Measurements from ENCODE around the gene HHATL.

Gene HHATL

DNA sequence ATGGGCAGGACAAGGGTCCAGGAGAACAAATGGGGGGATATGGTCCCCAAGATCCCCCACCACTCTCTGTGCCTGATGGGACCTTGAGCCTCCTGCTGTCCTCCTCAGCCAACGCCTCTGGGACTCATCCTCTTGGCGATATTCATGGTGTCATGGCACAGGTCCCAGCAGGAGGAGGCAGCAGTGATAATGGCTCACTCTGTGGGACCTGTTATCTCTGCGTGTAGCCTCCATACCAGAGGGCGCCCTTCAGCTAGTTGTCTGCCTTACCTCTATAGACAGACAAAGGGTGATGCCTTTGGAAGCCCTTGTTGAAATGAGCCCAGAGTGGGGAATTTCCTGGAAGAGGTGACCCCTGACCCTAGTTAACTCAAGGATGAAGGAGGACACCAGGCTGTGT, 41.7 kb downstream of the HHATL start:
- WGBS (ENCODE audit: extremely low coverage, insufficient coverage, low lambda C conversion rate) = no CpG with 5 or more reads among the region's 4 CpGs
- Histone ChIP-seq H3K23ac (ENCODE audit: low read length) (no peak overlapping the region), H3K27ac (ENCODE audit: low read depth, low read length) (no peak overlapping the region), H3K4me3 (ENCODE audit: low read length) (no peak overlapping the region), H2AK5ac (ENCODE audit: low read length) (no peak overlapping the region), H3K79me2 (ENCODE audit: control insufficient read depth, insufficient read depth, low read length) (no peaks in the 10 kb centered on the region), H2BK5ac (ENCODE audit: low read length) (no peak overlapping the region), H3K56ac (ENCODE audit: low read length) (no peak overlapping the region), H3K18ac (ENCODE audit: low read length) (no peak overlapping the region), H3K79me1 (ENCODE audit: low read length) (no peaks in the 10 kb centered on the region), H3K4me2 (ENCODE audit: low read length) (no peak overlapping the region), H3K27me3 (ENCODE audit: insufficient read depth, low read length, poor library complexity) (no peaks in the 10 kb centered on the region), H4K8ac (ENCODE audit: low read depth, low read length) (no peak overlapping the region), H3K36me3 (ENCODE audit: control insufficient read depth, insufficient read depth, low read length) (no peaks in the 10 kb centered on the region), H2BK120ac (ENCODE audit: low read depth, low read length) (no peak overlapping the region), H4K5ac (ENCODE audit: low read length) (no peak overlapping the region), H3K9ac (ENCODE audit: low read length) (no peak overlapping the region), H3K4me1 (ENCODE audit: control insufficient read depth, low read depth, low read length) (no peaks in the 10 kb centered on the region), H2BK15ac (replicated peaks; ENCODE audit: low read depth) (no peak overlapping the region), H3K4ac (ENCODE audit: low read depth, low read length) (no peak overlapping the region)
- peak; percentile 70 for DNase-seq

GRCh38 chr3:42660131-42660715, 42.4 kb downstream of the HHATL start:
- no peak overlapping the region for H3K56ac ChIP-seq (ENCODE audit: low read length)
- no CpG with 5 or more reads among the region's 6 CpGs for WGBS (ENCODE audit: extremely low coverage, insufficient coverage, low lambda C conversion rate)
- H3K36me3 ChIP-seq (ENCODE audit: control insufficient read depth, insufficient read depth, low read length) = no peaks in the 10 kb centered on the region
- no peaks in the 10 kb centered on the region for H3K79me1 ChIP-seq (ENCODE audit: low read length)
- no peak overlapping the region for H2AK5ac ChIP-seq (ENCODE audit: low read length)
- no peaks in the 10 kb centered on the region for H3K27me3 ChIP-seq (ENCODE audit: insufficient read depth, low read length, poor library complexity)
- no peak overlapping the region for H3K27ac ChIP-seq (ENCODE audit: low read depth, low read length)
- no peak overlapping the region for H4K8ac ChIP-seq (ENCODE audit: low read depth, low read length)
- no peak overlapping the region for H3K4me2 ChIP-seq (ENCODE audit: low read length)
- DNase-seq = no peak
- H3K23ac ChIP-seq (ENCODE audit: low read length) = no peak overlapping the region
- H2BK120ac ChIP-seq (ENCODE audit: low read depth, low read length) = no peak overlapping the region
- H3K79me2 ChIP-seq (ENCODE audit: control insufficient read depth, insufficient read depth, low read length) = no peaks in the 10 kb centered on the region
- H2BK15ac ChIP-seq (replicated peaks; ENCODE audit: low read depth) = no peak overlapping the region
- H3K4ac ChIP-seq (ENCODE audit: low read depth, low read length) = no peak overlapping the region
- H3K9ac ChIP-seq (ENCODE audit: low read length) = no peak overlapping the region
- H3K18ac ChIP-seq (ENCODE audit: low read length) = no peak overlapping the region
- H3K4me1 ChIP-seq (ENCODE audit: control insufficient read depth, low read depth, low read length) = no peaks in the 10 kb centered on the region
- H3K4me3 ChIP-seq (ENCODE audit: low read length) = no peak overlapping the region
- H2BK5ac ChIP-seq (ENCODE audit: low read length) = no peak overlapping the region
- no peak overlapping the region for H4K5ac ChIP-seq (ENCODE audit: low read length)

GRCh38 chr3:42659451-42660130, 43.0 kb downstream of the HHATL start:
- Histone ChIP-seq H4K8ac (ENCODE audit: low read depth, low read length) (no peak overlapping the region), H3K36me3 (ENCODE audit: control insufficient read depth, insufficient read depth, low read length) (no peaks in the 10 kb centered on the region), H3K4me3 (ENCODE audit: low read length) (no peak overlapping the region), H3K4ac (ENCODE audit: low read depth, low read length) (no peak overlapping the region), H3K23ac (ENCODE audit: low read length) (no peak overlapping the region), H2BK15ac (replicated peaks; ENCODE audit: low read depth) (no peak overlapping the region), H2AK5ac (ENCODE audit: low read length) (no peak overlapping the region), H3K18ac (ENCODE audit: low read length) (no peak overlapping the region), H2BK120ac (ENCODE audit: low read depth, low read length) (no peak overlapping the region), H3K27ac (ENCODE audit: low read depth, low read length) (no peak overlapping the region), H4K5ac (ENCODE audit: low read length) (no peak overlapping the region), H2BK5ac (ENCODE audit: low read length) (no peak overlapping the region), H3K79me1 (ENCODE audit: low read length) (no peaks in the 10 kb centered on the region), H3K27me3 (ENCODE audit: insufficient read depth, low read length, poor library complexity) (no peaks in the 10 kb centered on the region), H3K79me2 (ENCODE audit: control insufficient read depth, insufficient read depth, low read length) (no peaks in the 10 kb centered on the region), H3K9ac (ENCODE audit: low read length) (no peak overlapping the region), H3K4me2 (ENCODE audit: low read length) (no peak overlapping the region), H3K56ac (ENCODE audit: low read length) (no peak overlapping the region), H3K4me1 (ENCODE audit: control insufficient read depth, low read depth, low read length) (no peaks in the 10 kb centered on the region)
- DNase-seq = no peak
- WGBS (ENCODE audit: extremely low coverage, insufficient coverage, low lambda C conversion rate) = no CpG with 5 or more reads among the region's 25 CpGs

GRCh38 chr3:42658771-42659390, 43.7 kb downstream of the HHATL start:
- H3K79me1 ChIP-seq (ENCODE audit: low read length) = no peaks in the 10 kb centered on the region
- no peak overlapping the region for H3K4ac ChIP-seq (ENCODE audit: low read depth, low read length)
- H3K18ac ChIP-seq (ENCODE audit: low read length) = no peak overlapping the region
- H2BK15ac ChIP-seq (replicated peaks; ENCODE audit: low read depth) = no peak overlapping the region
- H3K27ac ChIP-seq (ENCODE audit: low read depth, low read length) = no peak overlapping the region
- no peaks in the 10 kb centered on the region for H3K79me2 ChIP-seq (ENCODE audit: control insufficient read depth, insufficient read depth, low read length)
- no CpG with 5 or more reads among the region's 22 CpGs for WGBS (ENCODE audit: extremely low coverage, insufficient coverage, low lambda C conversion rate)
- H3K9ac ChIP-seq (ENCODE audit: low read length) = no peak overlapping the region
- H3K36me3 ChIP-seq (ENCODE audit: control insufficient read depth, insufficient read depth, low read length) = no peaks in the 10 kb centered on the region
- no peak overlapping the region for H4K8ac ChIP-seq (ENCODE audit: low read depth, low read length)
- no peak for DNase-seq
- H3K23ac ChIP-seq (ENCODE audit: low read length) = no peak overlapping the region
- no peak overlapping the region for H3K4me2 ChIP-seq (ENCODE audit: low read length)
- H3K4me1 ChIP-seq (ENCODE audit: control insufficient read depth, low read depth, low read length) = no peaks in the 10 kb centered on the region
- H3K56ac ChIP-seq (ENCODE audit: low read length) = no peak overlapping the region
- H2BK120ac ChIP-seq (ENCODE audit: low read depth, low read length) = no peak overlapping the region
- H4K5ac ChIP-seq (ENCODE audit: low read length) = no peak overlapping the region
- no peak overlapping the region for H2AK5ac ChIP-seq (ENCODE audit: low read length)
- no peak overlapping the region for H3K4me3 ChIP-seq (ENCODE audit: low read length)
- no peaks in the 10 kb centered on the region for H3K27me3 ChIP-seq (ENCODE audit: insufficient read depth, low read length, poor library complexity)
- no peak overlapping the region for H2BK5ac ChIP-seq (ENCODE audit: low read length)

- no peak overlapping the region for H3K27ac ChIP-seq (ENCODE audit: low read depth, low read length)
- H3K79me2 ChIP-seq (ENCODE audit: control insufficient read depth, insufficient read depth, low read length) = no peaks in the 10 kb centered on the region
- H3K9ac ChIP-seq (ENCODE audit: low read length) = no peak overlapping the region
- H3K27me3 ChIP-seq (ENCODE audit: insufficient read depth, low read length, poor library complexity) = no peaks in the 10 kb centered on the region
- no CpG with 5 or more reads among the region's 34 CpGs for WGBS (ENCODE audit: extremely low coverage, insufficient coverage, low lambda C conversion rate)
- H2BK15ac ChIP-seq (replicated peaks; ENCODE audit: low read depth) = no peak overlapping the region
- H3K4me2 ChIP-seq (ENCODE audit: low read length) = no peak overlapping the region
- H4K8ac ChIP-seq (ENCODE audit: low read depth, low read length) = no peak overlapping the region
- H3K36me3 ChIP-seq (ENCODE audit: control insufficient read depth, insufficient read depth, low read length) = no peaks in the 10 kb centered on the region
- H3K4me1 ChIP-seq (ENCODE audit: control insufficient read depth, low read depth, low read length) = peaks cover 2% of the 10 kb centered on the region
- no peak overlapping the region for H3K4ac ChIP-seq (ENCODE audit: low read depth, low read length)
- no peak overlapping the region for H2BK120ac ChIP-seq (ENCODE audit: low read depth, low read length)
- H3K18ac ChIP-seq (ENCODE audit: low read length) = no peak overlapping the region
- no peak overlapping the region for H2AK5ac ChIP-seq (ENCODE audit: low read length)
- DNase-seq = no peak
- H3K23ac ChIP-seq (ENCODE audit: low read length) = no peak overlapping the region
- H3K4me3 ChIP-seq (ENCODE audit: low read length) = no peak overlapping the region
- H3K56ac ChIP-seq (ENCODE audit: low read length) = no peak overlapping the region
- peaks cover under 1% of the 10 kb centered on the region for H3K79me1 ChIP-seq (ENCODE audit: low read length)
- no peak overlapping the region for H4K5ac ChIP-seq (ENCODE audit: low read length)
- H2BK5ac ChIP-seq (ENCODE audit: low read length) = no peak overlapping the region
Observed at GRCh38 chr3:42658091-42658770, 44.4 kb downstream of the HHATL start.
